Loucy (cell line): Measurements from ENCODE around the gene COL23A1.

ENCODE experiments used
- CTCF ChIP-seq: fragments of 200-600 bp; sonication (generic); conservative IDR thresholded peaks from 2 replicates; pipeline ENCODE4 v1.5.1; 2014; ENCODE audit warnings: mild to moderate bottlenecking, antibody characterized with exemption, low read length
- EZH2phosphoT487 ChIP-seq: fragments of 200-600 bp; IDR thresholded peaks from 2 replicates; pipeline ENCODE4 v1.6.1; 2018; ENCODE audit warnings: antibody characterized with exemption, mild to moderate bottlenecking, moderate library complexity, borderline replicate concordance

- no peak for TF ChIP-seq CTCF
- TF ChIP-seq EZH2phosphoT487 = no peak
Observed at GRCh38 chr5:178326374-178326715, 263.8 kb downstream of the COL23A1 start.
